ENCODE measurements around the gene GLIS1.

The GLIS1 gene

DNA sequence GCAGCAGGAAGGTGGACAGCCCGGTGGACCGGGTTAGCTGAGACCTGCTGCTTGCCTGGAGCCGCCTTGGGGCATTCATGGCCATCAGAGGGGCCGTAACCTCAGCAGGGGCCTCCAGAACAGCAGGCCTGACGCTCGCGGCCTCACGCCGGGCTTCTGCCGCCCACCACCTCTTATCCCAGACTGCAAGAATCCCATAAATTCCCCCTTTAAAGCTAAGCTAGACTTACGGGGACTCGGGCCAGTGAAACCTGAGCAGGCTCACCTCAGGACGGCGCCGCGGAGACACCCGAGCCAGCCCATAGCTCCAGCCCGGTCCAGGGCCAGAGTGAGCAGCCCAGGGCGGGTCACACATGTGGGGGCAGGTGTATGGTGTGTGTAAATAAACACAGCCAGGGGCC lies 132.3 kb downstream of the GLIS1 start:
- DNase-seq: no peak

DNA sequence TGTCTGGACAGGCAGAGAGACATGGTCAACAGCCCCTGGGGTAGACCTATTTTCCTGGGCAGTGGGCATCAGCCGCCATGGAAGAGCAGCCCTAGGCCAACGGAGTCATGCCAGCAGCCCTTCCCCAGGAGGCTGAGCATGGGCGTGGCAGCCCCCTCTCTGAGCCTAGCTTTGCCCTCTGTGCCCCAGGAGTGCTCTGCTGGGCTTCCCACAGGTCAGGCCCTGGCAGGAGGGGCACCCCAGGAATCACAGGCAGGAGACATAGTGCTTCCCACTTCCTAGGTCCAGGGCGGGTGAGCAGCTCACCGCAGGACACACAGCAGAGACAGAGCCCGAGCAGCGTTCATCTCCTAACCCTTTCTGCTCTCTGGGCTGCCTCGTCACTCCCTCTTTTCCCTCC lies 132.8 kb downstream of the GLIS1 start:
- DNase-seq: no peak

DNA sequence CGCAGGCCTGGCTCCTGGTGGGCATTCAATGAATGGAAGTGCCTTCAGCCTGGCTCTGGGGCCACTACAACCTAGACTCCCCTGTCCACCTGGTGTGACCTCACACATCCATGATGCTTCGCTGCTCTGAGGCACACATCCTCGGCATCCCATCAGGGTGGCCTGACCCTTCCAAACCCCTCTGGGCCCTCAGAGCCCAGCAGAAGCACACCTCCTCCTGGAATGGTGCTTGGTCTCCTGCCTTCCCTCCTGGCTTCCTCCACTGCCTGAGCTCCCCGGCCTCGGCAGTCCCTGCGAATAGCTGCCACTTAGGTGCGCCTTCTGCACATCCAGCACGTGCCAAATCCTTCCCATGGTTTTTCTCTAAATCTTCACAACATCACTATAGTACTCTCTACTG lies 133.8 kb downstream of the GLIS1 start:
- DNase-seq: peak; percentile 13

DNA sequence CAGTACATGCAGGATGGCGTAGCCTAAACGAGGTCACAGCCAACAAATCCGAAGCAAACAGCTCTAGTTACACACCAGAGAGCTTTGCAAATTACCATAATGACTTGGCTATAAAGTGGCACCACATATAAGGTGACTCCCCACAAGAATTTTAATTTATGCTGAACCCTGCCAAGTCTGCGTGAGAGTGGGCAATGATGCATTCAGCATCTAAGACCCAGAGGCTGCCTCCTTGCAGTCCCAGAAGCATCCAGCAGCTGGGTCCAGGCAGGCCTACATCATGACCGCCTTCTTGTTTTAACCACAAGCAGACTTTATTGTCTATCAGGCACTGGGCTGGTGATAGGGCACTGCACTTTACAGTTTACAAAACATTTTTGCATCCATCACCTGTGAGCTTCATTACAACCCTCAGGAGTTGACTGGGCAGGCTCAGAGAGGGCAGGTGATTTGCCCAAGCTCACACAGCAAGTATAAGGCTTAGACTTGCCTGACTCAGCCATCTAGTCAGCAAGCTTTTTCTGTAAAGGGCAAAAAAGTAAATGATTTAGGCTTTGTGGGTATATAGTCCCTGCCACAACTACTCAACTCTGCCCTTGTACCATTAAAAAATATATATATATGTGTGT lies 134.6 kb downstream of the GLIS1 start:
- DNase-seq: no peak

DNA sequence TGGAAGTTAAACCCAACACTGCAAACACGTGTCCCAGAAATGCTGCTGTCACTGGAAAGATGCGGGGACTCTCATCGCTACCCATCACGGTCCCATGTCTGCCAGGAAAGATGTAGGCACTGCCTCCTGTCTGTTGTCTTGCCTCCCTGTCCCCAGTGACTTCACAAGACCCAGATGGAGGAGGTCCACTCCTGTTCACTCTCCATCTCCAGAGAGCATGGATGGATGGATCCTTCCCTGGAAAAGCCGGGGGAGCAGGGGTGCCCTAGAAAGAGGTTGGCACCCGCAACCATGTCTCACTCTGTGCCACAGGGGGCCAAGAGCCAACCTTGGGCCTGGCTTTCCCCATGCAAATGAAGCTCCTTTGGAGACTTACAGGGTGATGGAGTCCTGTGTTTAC lies 135.5 kb downstream of the GLIS1 start:
- DNase-seq: no peak

DNA sequence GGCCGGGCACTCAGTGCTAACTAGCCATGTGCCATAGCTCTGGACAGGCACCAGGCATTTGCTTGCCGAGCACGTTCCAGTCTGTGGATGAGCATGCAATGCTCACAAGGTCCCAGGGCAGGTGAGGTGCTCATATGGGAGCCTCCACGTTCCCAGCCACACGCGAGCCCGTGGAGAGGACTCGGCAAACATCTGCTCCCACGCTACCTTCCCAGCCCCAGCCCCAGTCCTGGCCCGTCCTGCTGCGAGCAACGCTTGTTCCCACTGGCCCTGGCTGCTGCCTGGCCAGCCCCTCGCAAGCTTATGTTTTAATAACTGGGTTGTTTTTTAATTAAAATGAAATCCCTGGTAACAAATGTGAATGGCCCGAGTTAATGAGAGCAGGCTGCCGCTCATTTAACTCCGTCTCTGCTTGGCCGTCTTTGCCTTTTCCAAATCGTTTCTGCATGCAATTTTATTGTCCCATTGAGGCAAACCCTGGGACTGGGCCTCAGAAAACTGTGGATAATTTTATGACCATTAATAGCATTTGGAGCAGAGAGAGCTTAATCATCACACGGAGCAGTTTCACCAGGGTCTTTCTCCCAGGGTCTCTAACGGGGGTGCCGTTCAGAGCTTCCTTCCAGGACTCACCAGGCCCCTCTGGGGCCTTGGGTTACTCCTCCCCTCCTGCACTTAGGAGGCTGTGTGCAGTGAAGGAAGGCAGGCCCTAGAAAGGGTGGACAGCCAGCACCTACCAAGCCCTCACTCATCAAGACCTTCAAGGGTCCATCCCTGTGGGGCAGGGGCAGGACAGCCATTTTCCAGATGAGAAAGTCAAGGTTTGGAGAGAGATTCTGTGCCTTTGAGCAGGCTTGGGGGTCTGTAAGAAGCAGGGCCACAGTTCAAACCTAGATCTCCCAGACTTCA lies 136.8 kb downstream of the GLIS1 start:
- peak; percentile 28 for DNase-seq

DNA sequence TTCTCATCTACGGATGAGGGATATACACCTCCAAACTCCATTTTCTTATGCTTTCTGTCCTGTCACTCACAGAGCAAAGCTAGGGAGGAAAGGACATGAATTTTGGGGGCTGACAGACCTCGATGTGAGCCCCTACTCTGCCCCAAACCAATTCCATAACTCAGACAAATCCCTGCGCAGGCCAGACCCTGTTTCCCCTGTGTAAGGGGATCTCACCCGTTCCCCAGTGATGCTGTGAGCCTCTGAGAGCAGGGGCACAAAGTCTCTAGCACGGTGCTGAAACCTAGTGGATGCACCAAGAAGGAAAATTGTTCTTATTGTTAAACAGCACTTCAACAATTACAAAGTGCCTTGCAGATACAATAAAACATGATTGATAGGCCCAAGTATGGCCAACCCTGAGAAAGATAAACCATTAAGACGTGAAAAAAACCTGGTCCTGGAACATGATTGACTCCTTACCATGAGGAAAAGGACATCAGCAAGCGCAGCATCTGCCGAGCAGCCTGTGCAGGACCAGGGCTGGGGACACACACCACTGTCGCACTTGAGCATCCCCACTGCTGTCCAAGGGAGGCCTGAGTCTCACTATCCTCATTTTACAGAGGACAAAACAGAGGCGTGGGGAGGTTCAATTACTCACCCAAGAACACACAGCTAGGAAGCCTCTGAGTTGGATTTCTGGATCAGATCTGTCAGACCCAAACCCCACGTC lies 137.8 kb downstream of the GLIS1 start:
- DNase-seq: no peak

DNA sequence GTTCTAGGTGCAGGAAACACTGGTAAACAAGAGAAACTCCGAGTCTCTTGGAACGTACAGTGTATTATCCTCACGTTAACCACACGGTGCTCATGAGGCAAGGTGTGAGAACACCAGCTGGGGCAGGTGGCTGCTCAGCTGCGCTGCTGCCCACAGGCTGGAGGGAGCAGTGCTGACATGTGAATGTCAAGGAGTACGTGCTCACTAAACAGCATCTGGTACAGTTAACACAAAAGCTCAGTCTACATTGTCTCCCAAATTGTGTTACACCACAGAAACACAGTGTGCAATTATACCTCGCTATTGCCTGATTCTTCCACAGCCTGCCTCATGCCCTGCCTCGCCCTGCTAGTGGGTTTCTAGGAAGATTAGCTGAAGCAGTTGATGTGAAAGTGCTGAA lies 138.4 kb downstream of the GLIS1 start:
- no peak for DNase-seq

DNA sequence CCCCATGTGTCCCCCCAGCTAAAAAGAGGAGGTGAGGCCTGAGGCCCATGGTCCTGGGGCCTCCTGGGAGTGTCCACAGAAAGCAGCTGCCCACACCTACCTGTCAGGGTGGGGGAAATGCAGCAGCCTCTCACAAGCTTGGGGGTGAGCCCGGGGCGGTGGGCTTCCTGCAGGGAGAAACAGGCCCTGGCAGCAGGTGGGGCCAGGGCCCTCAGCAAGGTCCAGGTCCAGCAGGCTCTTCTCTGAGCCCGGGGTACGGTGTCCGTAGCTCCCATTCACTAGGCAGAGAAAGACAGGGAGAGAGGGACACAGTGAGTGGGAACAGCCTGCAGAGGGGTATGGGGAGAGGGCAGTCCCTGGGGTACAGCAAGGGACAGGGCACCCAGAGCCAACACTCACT lies 139.0 kb downstream of the GLIS1 start:
- DNase-seq: no peak

DNA sequence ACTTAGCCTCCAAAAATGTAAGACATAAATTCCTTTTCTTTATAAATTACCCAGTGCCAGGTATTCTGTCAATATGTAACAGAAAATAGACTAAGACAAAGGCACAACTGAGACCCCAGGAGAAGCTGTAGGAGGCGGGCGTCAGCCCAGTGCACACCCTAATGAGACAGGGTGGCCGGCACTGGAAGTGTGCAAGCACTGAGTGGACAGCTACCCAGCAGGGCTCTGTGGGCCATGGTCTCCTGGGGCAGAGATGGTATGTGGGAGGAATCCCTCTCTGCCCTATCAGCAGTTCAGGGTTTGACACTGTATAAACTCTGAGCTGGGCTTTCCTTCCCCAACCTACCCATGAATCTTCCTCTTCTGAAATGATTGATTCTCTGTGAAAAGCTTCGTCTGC lies 139.5 kb downstream of the GLIS1 start:
- no peak for DNase-seq

DNA sequence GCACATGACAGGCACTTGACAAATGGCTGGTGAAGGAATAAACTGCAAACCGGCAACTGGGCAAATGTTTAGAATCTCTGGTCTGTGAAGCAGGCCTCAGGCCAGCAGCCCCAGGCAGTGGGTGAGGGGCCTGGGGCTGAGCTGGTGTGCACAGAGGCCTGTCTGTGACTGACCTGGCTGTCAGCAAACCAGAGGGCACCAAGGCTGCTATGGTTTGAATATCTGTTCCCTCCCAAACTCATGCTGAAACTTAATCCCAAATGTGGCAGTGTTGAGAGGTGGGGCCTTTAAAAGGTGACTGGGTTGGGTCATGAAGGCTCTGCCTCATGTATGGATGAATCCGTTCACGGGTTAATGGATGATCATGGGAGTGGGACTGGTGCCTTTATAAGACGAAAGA lies 140.0 kb downstream of the GLIS1 start:
- no peak for DNase-seq

DNA sequence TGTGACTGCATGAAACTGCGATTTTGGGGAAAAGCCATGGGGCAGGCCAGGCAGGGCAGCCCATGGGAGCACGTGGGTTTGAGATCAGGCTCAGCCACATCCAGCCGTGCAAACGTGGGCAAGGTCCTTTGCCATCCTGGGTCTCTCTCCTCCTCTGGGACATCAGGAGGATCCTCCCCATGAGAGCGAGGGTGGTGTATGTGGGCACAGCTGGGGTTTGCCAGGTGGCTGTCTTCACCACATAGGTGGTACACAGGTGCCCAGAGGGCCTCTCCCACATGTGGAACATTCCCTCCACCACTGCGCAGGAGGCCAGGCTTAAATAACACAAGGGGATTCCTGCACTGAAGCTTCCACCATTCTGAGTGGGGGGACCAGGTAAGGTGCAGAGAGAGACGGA lies 143.1 kb downstream of the GLIS1 start:
- DNase-seq: peak; percentile 16

DNA sequence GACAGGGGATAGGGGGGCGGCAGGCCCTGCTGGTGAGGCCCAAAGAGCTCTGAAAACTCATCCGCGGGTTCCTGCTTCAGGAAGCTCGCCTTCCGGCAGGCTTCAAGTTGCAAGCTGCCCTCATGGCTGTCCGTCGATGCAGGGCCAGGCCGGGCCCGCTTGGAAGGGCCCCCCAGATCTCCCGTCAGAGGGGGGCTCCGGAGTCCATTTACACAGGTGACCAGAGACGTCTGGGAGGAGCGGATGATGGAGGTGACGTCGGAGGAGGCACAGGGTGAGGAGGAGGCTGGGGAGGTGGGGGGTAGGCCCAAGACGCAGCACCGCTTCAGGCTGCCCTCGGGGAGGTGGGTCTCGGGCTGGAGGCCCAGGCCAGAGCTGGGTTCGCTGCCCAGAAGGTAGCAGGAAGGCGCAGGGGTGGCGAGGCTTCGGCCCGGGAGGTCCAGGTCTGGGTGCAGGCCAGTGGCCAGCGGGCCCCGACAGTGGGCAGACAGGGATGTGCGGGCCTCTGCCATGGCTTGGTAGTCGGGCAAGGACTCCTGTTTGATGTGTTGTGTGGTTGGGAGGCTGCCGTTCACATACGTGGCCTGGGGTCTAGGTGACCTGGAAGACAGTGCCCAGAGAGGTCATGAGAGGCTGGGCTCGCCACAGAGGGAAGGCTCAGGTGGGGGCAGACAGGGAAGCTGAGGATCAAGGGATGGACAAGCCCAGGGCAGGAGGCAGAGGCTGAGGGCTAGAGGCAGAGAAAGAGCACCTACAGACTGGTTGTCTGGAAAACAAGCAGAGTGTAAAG lies 144.4 kb downstream of the GLIS1 start:
- peak; percentile 18 for DNase-seq

DNA sequence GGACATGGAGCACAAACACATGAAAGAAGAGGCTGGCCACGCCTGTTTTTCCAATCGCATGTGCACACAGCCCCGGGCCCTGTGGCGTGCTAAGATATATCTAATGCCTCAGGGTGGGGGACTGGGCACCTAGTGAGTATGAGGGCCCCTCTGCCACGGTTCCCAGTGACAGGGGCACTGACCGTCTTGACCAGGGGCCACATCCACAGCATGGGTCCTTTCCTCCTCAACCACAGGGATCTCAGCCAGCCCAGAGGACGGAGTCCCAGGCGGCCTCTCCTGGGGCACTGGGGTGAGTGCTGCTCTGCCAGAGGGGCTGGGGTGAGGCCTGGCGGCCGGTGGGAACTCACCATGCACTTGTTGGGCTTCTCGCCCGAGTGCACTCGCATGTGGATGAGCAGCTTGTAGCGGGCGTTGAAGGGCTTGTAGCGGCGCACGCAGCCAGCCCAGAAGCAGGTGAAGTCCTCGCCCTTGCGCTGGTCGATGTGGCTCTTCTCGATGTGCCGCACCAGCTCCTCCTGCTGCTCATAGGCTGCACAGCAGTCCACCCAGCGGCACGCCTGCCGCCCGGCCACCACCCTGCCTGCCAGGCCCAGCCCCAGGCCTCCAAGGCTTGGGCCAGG lies 145.1 kb downstream of the GLIS1 start:
- DNase-seq: peak; percentile 37

DNA sequence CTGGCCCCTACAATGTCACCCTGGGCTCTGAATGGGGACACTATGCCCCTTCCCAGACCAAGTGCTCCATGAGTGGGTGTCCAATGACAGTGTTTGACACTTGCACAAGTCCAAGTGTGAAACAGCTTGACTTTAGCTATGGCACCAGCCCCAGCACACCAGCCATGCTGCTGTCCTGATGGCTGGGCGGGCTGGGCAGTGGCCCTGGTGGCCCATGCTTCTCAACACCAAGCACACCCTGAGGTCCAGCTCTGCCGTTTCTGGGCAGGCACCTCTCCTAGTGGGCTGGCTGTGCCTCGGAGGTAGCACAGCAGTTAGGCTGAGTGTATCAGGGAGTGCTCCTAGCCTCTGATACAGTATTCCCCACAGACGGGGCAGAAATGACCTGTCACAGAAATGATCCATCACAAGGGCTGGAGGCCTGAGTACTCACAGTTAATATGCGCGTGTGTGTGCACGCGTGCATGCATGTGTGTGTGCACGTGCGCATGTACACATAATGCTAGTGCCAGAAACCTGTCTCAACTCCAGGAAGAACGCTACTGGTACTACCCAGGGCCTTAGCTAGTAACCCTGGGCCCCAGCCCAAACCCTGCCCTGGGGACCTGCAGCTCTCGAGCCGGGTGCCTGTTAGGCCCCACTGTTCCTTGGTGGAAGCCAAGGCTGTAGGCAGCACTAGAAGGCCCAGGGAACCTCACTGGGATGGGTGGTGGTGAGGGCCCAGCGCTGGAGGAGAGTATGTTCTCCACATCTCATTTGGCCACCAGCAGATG lies 145.8 kb downstream of the GLIS1 start:
- DNase-seq: peak; percentile 12

DNA sequence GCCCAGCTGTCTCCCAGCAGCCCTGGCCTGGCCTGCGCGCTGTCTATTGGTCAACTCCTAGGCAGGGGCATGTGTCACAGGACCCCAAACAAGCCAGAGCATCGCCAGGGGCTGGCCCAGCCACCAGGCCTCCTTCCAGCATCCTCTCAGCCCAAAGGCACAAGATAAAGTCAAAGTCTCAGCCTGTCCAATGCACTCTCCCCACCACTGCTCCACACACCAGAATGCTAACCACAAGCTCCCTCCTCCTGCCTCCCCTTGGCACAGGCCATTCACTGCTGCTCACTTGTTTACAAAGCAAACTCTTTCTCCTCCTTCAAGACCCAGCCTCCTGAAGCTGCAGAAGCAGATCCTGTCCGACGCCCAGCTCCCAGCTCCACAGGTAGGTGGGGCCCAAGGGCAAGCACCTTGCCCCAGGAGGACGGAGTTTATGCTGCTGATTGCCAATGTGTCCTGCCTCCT lies 146.4 kb downstream of the GLIS1 start:
- peak; percentile 47 for DNase-seq

DNA sequence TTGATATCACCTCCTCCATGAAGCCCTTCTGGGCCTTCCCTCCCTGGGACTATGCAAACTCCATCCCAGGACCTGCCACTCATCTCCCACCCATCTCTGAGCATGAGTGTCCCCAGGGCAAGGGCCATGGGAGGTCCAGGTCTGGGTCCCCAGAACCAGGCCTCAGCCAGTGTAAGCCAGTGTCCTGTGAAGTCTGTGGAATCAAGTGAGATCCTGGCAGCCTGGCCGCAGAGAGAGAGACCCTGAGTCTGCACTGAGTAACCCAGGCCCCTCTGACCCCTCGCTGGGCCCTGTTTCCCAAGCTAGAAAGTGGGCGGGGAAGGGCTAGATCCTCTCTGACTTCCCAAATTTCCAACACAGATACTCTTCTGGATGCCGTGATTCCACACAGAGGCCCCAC lies 147.0 kb downstream of the GLIS1 start:
- peak; percentile 23 for DNase-seq

DNA sequence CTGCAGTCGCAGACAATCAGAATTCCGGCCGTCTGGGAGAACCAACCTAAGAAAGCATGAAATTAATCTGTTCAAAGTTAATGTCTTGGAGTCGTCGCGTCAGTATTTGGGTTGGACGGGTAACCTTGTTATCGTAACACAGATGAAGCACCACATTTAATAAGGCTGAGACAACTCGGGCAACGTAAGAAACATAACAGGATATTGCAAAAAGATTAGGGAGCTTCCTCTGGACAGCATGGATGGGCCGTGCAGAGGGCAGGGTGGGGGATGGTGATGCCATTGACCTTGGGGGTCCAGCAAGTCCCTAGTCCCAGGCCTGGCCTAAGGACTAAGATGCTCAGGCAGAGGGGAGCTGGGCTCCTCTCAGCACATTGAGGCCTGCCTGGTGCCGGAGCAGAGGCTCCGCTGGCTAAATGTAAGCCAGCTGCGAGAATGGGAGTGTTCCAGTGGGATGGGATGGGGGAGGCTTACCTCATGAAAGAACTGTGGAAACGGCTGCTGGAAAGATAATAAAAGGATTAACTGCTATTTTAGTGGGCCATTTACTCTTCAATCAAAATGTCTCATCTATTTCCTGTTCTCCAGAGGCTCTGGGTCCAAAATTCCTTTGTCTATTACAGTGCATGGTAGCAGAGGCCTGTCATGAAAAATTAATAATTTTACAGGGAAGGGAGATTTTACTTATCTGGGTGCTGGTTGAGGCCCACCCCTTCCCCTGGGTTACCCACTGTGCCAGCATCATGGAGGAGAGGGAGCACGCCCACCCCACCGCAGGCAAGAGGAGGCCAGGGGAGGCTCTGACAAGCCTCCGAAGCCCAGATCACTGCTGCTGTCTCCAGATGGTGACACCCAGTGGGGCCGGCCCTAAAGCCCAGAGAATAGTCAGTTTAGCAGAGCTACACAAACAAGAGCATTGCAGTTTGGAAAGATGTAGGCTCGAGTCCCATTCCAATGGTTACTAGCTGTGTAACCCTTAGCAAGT lies 148.1 kb downstream of the GLIS1 start:
- peak; percentile 61 for DNase-seq

DNA sequence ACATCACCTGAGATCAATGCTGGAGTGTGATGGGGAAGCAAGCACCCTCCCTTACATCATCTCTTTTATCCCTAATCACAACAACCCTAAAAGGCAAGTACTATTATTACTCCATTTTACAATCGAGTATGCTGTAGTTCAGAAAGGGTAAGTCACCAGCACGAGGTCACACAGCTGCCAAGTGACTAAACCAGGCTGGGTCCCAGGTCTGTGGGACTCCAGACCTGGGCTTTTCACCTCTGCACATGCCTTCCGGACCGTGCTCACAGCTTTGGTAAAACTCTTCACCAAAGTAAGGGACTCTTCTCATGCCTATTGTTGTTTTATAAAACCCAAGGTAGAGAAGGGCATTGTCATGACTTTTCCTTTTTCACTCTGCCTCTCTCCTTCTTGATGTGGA lies 148.9 kb downstream of the GLIS1 start:
- no peak for DNase-seq
